Measurements from ENCODE around the gene PSMD8.

PSMD8 gene

GRCh38 chr19:38389957-38390924, 15.9 kb downstream of the PSMD8 start:
- H3K36me3 Mint-ChIP-seq (ENCODE audit: low read depth) = peaks cover 41% of the 10 kb centered on the region
- peaks cover 47% of the 10 kb centered on the region for H3K4me1 Mint-ChIP-seq
- peak overlapping the region; percentile 90 for H3K4me3 Mint-ChIP-seq
- no peak for DNase-seq
- peaks cover 12% of the 10 kb centered on the region for H3K9me3 Mint-ChIP-seq
- H3K27ac Mint-ChIP-seq = no peak overlapping the region
- peaks cover 38% of the 10 kb centered on the region for H3K27me3 Mint-ChIP-seq (ENCODE audit: low read depth, poor library complexity)
- no peak for TF ChIP-seq CTCF (IDR thresholded peaks at IDR 0.05)

- H3K27me3 Mint-ChIP-seq (ENCODE audit: low read depth, poor library complexity) = peaks cover 41% of the 10 kb centered on the region
- no peak for TF ChIP-seq CTCF (IDR thresholded peaks at IDR 0.05)
- H3K9me3 Mint-ChIP-seq = peaks cover 21% of the 10 kb centered on the region
- no peak overlapping the region for H3K27ac Mint-ChIP-seq
- H3K36me3 Mint-ChIP-seq (ENCODE audit: low read depth) = peaks cover 49% of the 10 kb centered on the region
- peaks cover 47% of the 10 kb centered on the region for H3K4me1 Mint-ChIP-seq
- no peak for DNase-seq
- H3K4me3 Mint-ChIP-seq = no peak overlapping the region
These were observed 17.6 kb downstream of the PSMD8 start for GRCh38 chr19:38391911-38392464.

- peaks cover 21% of the 10 kb centered on the region for H3K9me3 Mint-ChIP-seq
- DNase-seq = no peak
- H3K4me1 Mint-ChIP-seq = peaks cover 40% of the 10 kb centered on the region
- no peak overlapping the region for H3K27ac Mint-ChIP-seq
- TF ChIP-seq CTCF (IDR thresholded peaks at IDR 0.05) = no peak
- peaks cover 36% of the 10 kb centered on the region for H3K27me3 Mint-ChIP-seq (ENCODE audit: low read depth, poor library complexity)
- no peak overlapping the region for H3K4me3 Mint-ChIP-seq
- peaks cover 48% of the 10 kb centered on the region for H3K36me3 Mint-ChIP-seq (ENCODE audit: low read depth)
These were observed 18.4 kb downstream of the PSMD8 start for GRCh38 chr19:38392707-38393308.

- peak overlapping the region; percentile 25 for H3K4me3 Mint-ChIP-seq
- peaks cover 41% of the 10 kb centered on the region for H3K4me1 Mint-ChIP-seq
- no peak overlapping the region for H3K27ac Mint-ChIP-seq
- H3K9me3 Mint-ChIP-seq = peaks cover 21% of the 10 kb centered on the region
- no peak for TF ChIP-seq CTCF (IDR thresholded peaks at IDR 0.05)
- H3K36me3 Mint-ChIP-seq (ENCODE audit: low read depth) = peaks cover 48% of the 10 kb centered on the region
- DNase-seq = peak; percentile 60
- H3K27me3 Mint-ChIP-seq (ENCODE audit: low read depth, poor library complexity) = peaks cover 47% of the 10 kb centered on the region
These were observed 20.1 kb downstream of the PSMD8 start for GRCh38 chr19:38394488-38394887.

GRCh38 chr19:38395381-38396114, 21.2 kb downstream of the PSMD8 start:
- Mint-ChIP-seq H3K36me3 (ENCODE audit: low read depth) (peaks cover 48% of the 10 kb centered on the region), H3K4me3 (no peak overlapping the region), H3K27ac (no peak overlapping the region), H3K9me3 (peaks cover 21% of the 10 kb centered on the region), H3K4me1 (peaks cover 35% of the 10 kb centered on the region), H3K27me3 (ENCODE audit: low read depth, poor library complexity) (peaks cover 45% of the 10 kb centered on the region)
- no peak for DNase-seq
- TF ChIP-seq CTCF (IDR thresholded peaks at IDR 0.05) = no peak
